HAP-1 (cell line): Measurements from ENCODE around the gene BCL2L2.

Experiments used
- DNase-seq, 2 experiments: peaks; one replicate each; pipeline ENCODE4 v3.0.0-alpha.2; 2016 to 2020; ENCODE audit warnings: low spot score in 2 of 2
- H3K27me3 ChIP-seq: fragments of 250-450 bp; sonication (Bioruptor Pico); 2 replicates; pipeline ENCODE4 v1.5.1; 2020; ENCODE audit warnings: low read depth, mild to moderate bottlenecking, moderate library complexity
- H3K36me3 ChIP-seq: fragments of 250-450 bp; sonication (Bioruptor Pico); replicated peaks from 2 replicates; pipeline ENCODE4 v1.5.1; 2020; ENCODE audit warnings: mild to moderate bottlenecking
- H3K4me1 ChIP-seq: fragments of 250-450 bp; sonication (Bioruptor Pico); 2 replicates; pipeline ENCODE4 v1.5.1; 2020; ENCODE audit warnings: mild to moderate bottlenecking
- H3K4me3 ChIP-seq: fragments of 250-450 bp; sonication (Bioruptor Pico); 2 replicates; pipeline ENCODE4 v1.5.1; 2020; ENCODE audit warnings: mild to moderate bottlenecking, moderate library complexity
- H3K9me3 ChIP-seq: fragments of 250-450 bp; sonication (Bioruptor Pico); 2 replicates; pipeline ENCODE4 v1.5.1; 2020; ENCODE audit warnings: mild to moderate bottlenecking, moderate library complexity
- in situ Hi-C: fragments of 300-500 bp; cut with MboI; formaldehyde crosslinking; loops from 3 replicates; pipeline ENCODE4 v1.14.3; 2020; ENCODE audit warnings: low sequenced_read_pairs, inconsistent platforms, mixed read lengths

BCL2L2 gene

DNA sequence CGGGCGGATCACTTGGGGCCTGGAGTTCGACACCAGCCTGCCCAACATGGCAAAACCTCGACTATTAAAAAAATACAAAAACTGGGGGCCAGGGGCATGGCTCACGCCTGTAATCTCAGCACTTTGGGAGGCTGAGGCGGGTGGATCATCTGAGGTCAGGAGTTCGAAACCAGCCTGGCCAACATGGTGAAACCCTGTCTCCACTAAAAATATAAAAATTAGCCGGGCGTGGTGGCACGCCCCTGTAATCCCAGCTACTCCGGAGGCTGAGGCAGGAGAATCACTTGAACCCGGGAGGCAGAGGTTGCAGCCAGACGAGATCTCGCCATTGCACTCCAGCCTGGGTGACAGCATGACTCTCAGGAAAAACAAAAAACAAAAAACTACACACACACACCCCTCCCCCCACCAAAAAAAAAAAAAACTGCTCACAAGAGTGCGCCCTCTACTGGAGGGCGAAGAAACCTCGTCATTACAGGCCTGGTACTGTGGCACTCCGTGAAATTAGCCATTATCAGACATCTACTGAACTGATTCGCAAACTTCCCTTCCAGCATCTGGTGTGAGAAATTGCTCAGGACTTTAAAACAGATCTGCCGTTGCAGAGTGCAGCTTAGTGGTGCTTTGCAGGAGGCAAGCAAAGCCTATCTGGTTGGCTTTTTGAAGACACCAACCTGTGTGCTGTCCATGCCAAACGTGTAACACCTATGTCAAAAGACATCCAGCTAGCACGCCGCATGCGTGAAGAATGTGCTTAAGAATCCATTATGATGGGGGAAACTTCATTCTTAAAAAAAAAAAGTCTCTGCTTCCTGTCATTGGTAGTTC is 11.7 kb upstream of the BCL2L2 start:
- Histone ChIP-seq H3K36me3 (peaks cover 9% of the 10 kb centered on the region), H3K4me1 (peaks cover 14% of the 10 kb centered on the region), H3K4me3 (no peak overlapping the region), H3K27me3 (no peaks in the 10 kb centered on the region), H3K9me3 (no peaks in the 10 kb centered on the region)
- in situ Hi-C loops, result no loop called here
- DNase-seq, result peak; percentile 44 to 61

DNA sequence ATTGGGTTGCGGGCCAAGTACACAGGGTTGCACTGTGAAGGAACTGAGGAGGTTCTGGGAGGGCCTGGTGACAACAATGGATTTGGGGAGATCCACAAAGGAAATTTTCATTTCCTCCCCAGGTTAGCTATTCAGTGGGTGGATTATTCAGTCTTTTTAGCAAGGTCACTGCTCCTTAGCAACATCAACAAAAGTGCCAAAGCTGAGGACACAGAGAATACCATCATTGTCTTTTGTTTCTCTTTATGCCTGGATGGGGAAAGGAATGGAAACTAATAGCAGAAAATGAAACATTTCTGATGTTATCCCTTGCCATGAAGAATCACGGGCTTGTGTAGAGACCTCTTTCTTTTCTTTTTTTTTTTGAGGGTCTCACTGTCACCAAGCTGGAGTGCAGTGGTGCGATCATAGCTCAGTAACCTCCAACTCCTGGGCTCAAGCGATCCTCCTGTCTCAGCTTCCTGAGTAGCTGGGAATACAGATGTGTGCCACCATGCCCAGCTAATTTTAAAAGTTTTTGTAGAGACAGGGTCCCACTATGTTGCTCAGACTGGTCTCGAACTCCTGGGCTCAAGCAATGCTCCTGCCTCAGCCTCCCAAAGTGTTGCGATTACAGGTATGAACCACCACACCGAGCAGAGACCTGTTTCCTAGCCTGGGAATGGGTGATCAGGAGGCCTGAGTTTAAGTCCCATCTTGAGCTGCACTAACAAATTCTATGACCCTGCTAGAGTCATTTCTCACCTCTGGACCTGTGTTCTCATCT is 10.4 kb upstream of the BCL2L2 start:
- in situ Hi-C loops, result no loop called here
- Histone ChIP-seq H3K36me3 (peaks cover 9% of the 10 kb centered on the region), H3K4me1 (peaks cover 19% of the 10 kb centered on the region), H3K27me3 (no peaks in the 10 kb centered on the region), H3K9me3 (no peaks in the 10 kb centered on the region), H3K4me3 (no peak overlapping the region)
- no peak for DNase-seq

DNA sequence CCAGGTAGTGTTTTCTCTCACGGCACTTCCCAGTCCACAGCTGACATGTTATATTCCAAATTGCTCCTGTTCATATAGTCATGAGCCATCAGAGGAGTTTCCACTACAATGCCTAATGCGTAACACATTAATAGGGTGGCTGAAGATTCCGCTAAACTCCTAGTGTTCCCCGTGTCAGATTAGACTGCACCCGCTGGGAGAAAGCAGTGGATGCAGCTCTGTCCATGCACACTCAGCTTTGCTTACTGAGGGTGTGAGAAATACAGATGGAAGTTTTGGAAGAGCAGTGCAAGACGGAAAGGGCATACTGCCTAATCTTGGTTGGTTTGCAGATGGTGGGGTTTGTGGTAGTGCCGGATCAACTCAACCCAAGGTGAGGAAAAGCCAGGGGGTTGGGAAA is 9.5 kb upstream of the BCL2L2 start:
- DNase-seq, result no peak
- H3K9me3 ChIP-seq, result no peaks in the 10 kb centered on the region
- H3K27me3 ChIP-seq, result no peaks in the 10 kb centered on the region
- peaks cover 19% of the 10 kb centered on the region for H3K4me1 ChIP-seq
- no peak overlapping the region for H3K4me3 ChIP-seq
- H3K36me3 ChIP-seq, result peaks cover 9% of the 10 kb centered on the region
- in situ Hi-C loops, result no loop called here

DNA sequence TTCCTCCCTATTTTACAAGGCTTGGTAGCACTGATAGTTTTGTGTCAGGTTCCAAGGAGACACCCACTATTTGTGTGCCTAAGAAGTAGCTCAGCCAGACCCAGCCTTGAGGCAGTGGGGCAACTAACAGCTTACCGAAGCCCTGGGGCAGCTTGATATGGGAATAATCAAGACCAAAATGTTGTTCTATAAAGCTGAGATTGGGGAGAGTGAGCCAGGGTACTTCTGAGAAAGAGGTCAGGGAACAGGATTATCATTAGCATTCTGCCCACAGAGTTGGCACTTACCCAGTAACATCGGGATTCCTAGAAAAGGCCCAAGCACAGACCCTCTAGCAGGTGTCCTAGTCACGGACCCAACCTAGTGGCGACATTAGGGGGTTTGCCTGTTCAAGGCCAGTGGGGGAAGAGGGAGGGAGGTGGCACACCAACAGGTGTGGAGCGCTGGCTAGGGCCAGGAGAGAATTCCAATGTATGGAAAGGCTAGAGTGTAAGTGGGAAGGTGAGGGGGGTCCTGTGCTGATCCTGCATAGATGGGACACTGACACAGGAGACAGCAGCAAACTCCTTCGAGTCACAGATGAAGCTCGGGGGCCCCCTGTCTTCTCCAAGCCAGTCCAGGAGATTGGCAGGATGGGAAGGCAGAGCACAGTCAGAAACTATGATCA is 8.9 kb upstream of the BCL2L2 start:
- DNase-seq, result no peak
- in situ Hi-C loops, result no loop called here
- H3K27me3 ChIP-seq, result no peaks in the 10 kb centered on the region

DNA sequence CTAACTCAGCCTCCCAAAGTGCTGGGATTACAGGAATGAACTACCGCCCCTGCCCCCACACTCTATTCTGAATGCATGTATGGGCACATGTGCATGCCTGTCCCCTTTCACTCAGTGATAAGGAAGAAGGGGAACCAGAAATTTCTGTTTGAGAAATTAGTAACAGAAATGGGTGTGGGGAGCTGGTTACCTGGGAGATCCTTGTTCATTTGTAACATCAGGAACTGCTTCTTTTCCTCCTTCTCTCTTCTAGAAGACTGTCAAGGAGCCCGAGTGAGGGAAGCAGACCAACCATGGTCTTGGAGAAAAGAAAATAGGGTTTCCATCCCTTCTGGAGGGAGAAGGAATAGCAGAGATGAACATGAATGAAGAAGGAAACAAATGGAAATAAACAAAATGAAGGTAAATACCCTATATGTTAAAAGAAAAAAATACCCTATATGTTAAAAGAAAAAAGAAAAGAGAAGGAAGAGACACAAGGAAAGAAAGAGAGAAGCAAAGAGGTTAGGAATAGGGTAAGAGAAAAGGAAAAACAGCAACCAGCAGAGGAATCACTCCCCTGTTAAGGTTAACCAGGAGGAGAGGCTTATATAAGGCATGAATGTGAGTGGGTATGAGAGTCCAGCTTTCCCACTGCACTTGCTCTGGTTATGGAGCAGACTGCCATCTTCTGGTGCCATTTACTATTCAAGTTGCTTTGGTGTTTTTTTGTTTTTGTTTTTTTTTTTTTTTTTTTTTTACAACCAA is 7.2 kb upstream of the BCL2L2 start:
- H3K36me3 ChIP-seq, result peaks cover 9% of the 10 kb centered on the region
- no peaks in the 10 kb centered on the region for H3K27me3 ChIP-seq
- H3K4me3 ChIP-seq, result no peak overlapping the region
- peaks cover 15% of the 10 kb centered on the region for H3K4me1 ChIP-seq
- H3K9me3 ChIP-seq, result no peaks in the 10 kb centered on the region
- in situ Hi-C loops, result no loop called here
- no peak for DNase-seq

More for the DNA sequence above, 8.9 kb upstream of the BCL2L2 start:
- Histone ChIP-seq H3K36me3 (peaks cover 9% of the 10 kb centered on the region), H3K4me1 (peaks cover 19% of the 10 kb centered on the region), H3K4me3 (no peak overlapping the region), H3K9me3 (no peaks in the 10 kb centered on the region)

DNA sequence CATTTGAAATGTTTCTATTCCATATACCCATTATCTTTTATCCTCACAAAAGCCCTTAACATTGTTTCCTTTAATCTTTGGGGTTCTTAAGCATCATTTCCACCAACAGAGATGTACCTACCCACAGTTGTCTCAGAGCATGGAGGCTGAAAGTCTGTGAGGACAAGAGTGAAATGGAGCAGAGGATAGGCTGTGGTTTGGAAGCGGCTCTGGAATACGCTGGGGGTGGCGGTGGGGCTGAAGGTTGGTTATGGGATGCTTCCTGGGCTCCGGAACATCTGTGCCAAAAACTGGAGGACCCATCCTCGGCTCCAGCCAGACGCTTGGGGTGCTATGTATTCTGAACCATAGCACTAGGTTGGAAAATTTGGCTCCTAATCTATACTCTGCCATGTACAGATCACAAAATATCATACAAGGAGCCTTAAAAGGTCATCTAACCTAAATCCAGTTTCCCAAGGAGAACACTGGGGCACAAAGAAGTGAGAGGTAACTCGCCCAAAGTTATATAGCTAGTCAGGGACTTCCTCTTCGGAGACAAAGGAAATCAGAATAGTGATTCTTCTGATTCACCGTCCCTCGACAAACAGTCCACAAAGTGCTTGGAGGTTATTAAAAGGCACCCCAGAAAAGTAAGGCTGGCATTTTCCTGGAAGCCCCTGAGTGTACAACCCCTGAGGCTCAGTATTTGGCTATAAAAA is 6.5 kb upstream of the BCL2L2 start:
- DNase-seq, result no peak

DNA sequence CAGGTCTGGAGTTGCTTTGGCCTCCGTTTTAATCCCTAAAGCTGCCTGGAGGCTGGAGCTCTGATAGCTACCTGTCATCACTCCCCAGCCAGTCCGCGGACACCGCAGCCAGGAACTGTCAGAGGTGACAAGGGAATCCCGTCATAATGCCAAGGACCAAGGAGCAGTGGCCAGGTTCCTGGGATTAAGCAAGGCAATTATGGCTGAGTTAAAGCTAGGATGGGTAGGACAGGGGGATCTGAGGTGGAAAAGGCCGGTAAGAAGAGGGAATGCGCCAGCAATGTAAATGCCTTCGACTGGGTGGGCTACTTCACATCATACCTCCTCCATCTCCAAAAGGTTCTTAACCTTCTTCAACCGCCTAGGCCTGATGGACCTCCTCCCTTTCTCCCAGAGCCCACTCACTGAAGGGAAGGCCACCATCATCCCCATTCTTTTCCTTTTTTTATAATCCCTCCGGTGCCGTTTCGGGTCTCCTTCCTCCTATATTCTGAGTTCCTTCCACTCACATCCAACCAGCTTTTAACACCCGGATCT is 5.9 kb upstream of the BCL2L2 start:
- no peaks in the 10 kb centered on the region for H3K27me3 ChIP-seq
- H3K4me3 ChIP-seq, result peak overlapping the region; percentile 82

More for the DNA sequence above, 6.5 kb upstream of the BCL2L2 start:
- H3K4me3 ChIP-seq, result peak overlapping the region; percentile 82
- peaks cover 10% of the 10 kb centered on the region for H3K4me1 ChIP-seq
- H3K27me3 ChIP-seq, result no peaks in the 10 kb centered on the region
- peaks cover 9% of the 10 kb centered on the region for H3K36me3 ChIP-seq
- no peaks in the 10 kb centered on the region for H3K9me3 ChIP-seq
- in situ Hi-C loops, result no loop called here

DNA sequence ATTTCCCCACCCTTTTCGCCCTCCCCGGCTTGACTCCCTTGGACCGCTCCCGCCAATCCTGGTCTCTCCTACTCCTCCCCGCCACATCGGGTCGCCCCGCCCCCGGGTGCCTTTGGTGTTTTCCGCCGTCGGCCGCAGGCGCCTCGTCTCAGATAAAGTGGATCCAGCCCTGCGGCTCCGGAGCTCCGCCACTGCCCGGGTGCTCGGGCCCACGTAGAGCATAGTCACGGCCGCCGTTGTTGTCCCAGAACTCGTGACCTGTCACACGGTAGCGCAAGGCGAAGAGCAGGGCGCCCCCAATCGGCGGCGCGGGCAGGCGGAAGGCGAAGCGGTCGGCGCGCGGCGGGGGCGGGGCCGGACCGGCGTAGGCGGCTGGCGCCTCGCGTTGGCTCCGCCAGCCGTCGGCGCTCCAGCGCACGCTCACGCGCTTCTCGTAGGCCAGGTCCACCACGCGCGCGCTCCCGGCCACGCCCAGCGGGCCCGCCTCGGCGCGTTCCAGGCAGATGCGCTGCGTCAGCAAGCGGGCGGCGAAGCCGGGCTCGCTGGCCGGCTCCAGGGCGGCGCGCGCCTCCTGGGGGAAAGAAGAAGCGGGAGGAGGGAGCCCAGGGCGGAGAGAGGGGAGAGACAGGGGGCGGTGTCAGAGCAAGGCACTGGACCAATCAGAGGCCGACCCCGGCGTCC is 5.2 kb upstream of the BCL2L2 start:
- Histone ChIP-seq H3K4me3 (peak overlapping the region; percentile 82), H3K27me3 (no peaks in the 10 kb centered on the region), H3K9me3 (no peaks in the 10 kb centered on the region), H3K4me1 (peaks cover 15% of the 10 kb centered on the region), H3K36me3 (peaks cover 9% of the 10 kb centered on the region)
- in situ Hi-C loops, result no loop called here
- DNase-seq, result peak; percentile 95 to 98

More for the DNA sequence above, 5.9 kb upstream of the BCL2L2 start:
- H3K9me3 ChIP-seq, result no peaks in the 10 kb centered on the region
- in situ Hi-C loops, result no loop called here
- DNase-seq, result peak; percentile 21 to 59
- peaks cover 9% of the 10 kb centered on the region for H3K36me3 ChIP-seq
- peaks cover 10% of the 10 kb centered on the region for H3K4me1 ChIP-seq

DNA sequence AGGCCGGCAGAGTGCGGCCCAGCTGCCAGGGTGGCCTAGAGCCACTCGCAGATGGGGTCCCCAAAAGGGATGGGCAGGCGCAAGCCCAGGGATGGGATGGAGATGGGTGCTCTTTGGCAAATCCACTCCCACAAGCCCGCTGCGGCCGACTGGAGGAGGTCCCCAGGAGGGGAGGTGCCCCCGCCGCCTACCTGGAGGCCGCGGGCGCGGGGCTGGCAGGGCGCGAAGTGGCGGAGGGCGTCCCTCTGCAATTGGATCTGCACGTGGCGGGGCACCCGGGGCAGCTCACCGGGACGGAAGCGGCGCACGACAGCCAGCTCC is 4.7 kb upstream of the BCL2L2 start:
- Histone ChIP-seq H3K9me3 (no peaks in the 10 kb centered on the region), H3K27me3 (no peaks in the 10 kb centered on the region), H3K36me3 (peaks cover 9% of the 10 kb centered on the region), H3K4me1 (peaks cover 15% of the 10 kb centered on the region), H3K4me3 (peak overlapping the region; percentile 47)
- DNase-seq, result no peak
- in situ Hi-C loops, result no loop called here

DNA sequence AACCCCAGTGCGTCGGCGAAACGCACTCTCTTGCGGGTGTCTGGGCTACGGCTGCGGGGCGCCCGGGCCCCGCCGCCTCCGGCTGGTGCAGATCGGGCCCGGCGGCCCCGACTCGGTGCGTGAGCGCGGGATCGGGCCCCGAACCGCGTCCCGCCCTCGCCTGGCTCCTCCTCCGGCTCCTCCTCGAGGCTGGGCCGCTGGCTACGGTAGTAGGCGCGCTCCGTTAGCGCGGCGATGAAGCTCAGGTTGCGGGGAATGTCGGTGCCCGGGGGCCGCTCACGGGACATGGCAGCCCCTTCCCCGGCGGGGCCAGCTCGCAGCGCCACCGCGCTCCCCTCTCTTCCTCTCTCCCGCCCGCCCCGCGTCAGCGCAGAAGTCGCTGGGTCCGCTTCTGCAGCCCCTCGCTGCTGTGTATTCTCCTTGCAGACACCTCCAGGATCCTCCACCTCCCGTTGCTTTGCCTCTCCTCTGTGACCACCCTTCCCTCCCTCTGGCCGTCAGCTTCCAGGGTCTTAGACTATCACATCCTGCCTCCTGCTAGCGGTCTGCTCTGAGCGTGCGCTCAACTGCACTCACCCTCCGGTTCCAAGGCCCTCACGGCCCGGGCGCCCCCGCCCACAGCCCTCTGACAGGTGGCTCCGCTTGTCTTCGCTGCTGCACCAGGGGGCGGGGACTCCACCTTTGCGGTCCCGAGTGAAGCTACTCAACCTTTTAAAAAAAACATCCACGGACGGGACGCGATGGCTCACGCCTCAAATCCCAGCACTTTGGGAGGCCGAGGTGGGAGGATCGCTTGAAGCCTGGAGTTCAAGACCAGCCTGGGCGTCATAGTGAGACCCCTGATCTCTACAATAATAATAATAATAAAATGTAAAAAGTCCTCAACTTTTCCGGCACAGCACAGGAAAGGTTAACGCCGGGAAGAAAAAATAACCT is 4.1 kb upstream of the BCL2L2 start, which contains the start of gene PPP1R3E:
TSS of gene PPP1R3E (minus strand) at position 570 of the 936 bp plus-strand sequence. CDS start at position 287, 283 bp downstream.
- peak; percentile 26 to 81 for DNase-seq
- in situ Hi-C loops, result no loop called here
- Histone ChIP-seq H3K4me3 (peak within 1 kb of the TSS; percentile 47), H3K4me1 (peaks cover 17% of the 10 kb centered on the region), H3K9me3 (no peaks in the 10 kb centered on the region), H3K27me3 (no peaks in the 10 kb centered on the region), H3K36me3 (peaks cover 9% of the 10 kb centered on the region)

DNA sequence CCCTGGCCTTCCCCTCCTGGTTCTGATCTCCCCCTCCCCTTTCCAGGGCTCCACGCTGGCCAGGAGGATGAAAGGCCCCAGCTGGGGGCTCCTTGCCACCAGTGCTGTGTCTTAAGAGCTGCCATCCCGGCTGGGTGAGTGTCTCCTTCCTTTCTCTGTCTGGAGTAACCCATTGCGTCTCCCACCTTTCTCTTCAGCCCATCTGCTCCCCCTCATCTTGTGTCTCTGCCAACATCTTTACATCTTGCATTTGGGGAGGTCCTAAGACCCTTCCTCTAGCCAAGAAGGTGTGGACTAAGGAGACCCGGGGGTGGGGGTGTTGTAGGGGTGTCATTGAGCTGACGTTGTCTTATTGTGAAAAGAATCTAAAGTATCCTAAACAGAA is 505 bp downstream of the BCL2L2 start:
- no peak for DNase-seq
- H3K4me1 ChIP-seq, result peaks cover 16% of the 10 kb centered on the region
- H3K4me3 ChIP-seq, result peak overlapping the region; percentile 68
- H3K27me3 ChIP-seq, result no peaks in the 10 kb centered on the region
- H3K9me3 ChIP-seq, result no peaks in the 10 kb centered on the region
- in situ Hi-C loops, result no loop called here
- peaks cover 34% of the 10 kb centered on the region for H3K36me3 ChIP-seq
